Measurements from ENCODE around the gene ZBED2.

DNA sequence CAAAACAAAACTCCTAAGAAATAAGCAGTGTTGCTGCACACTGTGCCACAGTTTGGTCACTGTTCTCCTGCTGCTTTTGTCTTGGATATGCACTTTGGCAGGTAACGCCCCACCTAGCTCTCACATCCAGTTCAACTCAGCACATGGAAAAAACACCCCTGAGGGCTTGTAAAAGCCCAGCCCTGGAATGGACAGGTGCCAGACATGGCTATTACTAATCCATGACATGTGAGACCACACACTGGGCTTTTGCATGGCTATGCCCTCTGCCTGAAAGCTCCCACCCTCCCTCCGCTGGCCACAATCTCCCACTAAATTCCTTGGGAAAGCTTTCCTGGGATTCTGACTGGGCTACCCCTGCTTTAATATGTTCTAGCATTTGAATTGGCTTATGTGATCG, 24.7 kb upstream of the ZBED2 start:
- TF ChIP-seq, protein P1, sequence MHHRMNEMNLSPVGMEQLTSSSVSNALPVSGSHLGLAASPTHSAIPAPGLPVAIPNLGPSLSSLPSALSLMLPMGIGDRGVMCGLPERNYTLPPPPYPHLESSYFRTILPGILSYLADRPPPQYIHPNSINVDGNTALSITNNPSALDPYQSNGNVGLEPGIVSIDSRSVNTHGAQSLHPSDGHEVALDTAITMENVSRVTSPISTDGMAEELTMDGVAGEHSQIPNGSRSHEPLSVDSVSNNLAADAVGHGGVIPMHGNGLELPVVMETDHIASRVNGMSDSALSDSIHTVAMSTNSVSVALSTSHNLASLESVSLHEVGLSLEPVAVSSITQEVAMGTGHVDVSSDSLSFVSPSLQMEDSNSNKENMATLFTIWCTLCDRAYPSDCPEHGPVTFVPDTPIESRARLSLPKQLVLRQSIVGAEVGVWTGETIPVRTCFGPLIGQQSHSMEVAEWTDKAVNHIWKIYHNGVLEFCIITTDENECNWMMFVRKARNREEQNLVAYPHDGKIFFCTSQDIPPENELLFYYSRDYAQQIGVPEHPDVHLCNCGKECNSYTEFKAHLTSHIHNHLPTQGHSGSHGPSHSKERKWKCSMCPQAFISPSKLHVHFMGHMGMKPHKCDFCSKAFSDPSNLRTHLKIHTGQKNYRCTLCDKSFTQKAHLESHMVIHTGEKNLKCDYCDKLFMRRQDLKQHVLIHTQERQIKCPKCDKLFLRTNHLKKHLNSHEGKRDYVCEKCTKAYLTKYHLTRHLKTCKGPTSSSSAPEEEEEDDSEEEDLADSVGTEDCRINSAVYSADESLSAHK (tag by site-specific recombination; IDR thresholded peaks at IDR 0.05): no peak
- TF ChIP-seq, protein P2, sequence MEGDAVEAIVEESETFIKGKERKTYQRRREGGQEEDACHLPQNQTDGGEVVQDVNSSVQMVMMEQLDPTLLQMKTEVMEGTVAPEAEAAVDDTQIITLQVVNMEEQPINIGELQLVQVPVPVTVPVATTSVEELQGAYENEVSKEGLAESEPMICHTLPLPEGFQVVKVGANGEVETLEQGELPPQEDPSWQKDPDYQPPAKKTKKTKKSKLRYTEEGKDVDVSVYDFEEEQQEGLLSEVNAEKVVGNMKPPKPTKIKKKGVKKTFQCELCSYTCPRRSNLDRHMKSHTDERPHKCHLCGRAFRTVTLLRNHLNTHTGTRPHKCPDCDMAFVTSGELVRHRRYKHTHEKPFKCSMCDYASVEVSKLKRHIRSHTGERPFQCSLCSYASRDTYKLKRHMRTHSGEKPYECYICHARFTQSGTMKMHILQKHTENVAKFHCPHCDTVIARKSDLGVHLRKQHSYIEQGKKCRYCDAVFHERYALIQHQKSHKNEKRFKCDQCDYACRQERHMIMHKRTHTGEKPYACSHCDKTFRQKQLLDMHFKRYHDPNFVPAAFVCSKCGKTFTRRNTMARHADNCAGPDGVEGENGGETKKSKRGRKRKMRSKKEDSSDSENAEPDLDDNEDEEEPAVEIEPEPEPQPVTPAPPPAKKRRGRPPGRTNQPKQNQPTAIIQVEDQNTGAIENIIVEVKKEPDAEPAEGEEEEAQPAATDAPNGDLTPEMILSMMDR (tag by site-specific recombination; IDR thresholded peaks at IDR 0.05): no peak
- TF ChIP-seq ZNF629 (tag by site-specific recombination; IDR thresholded peaks at IDR 0.05) (no peak), SP2 (tag by site-specific recombination; IDR thresholded peaks at IDR 0.05) (no peak), ZNF76 (tag by site-specific recombination; IDR thresholded peaks at IDR 0.05; ENCODE audit: borderline replicate concordance, low read depth) (no peak)
